Peyer's patch (tissue), 4 donors: ENCODE measurements around the gene DNASE1L2.

Experiments used
- POLR2A ChIP-seq, 2 donors: fragments of 450-650 bp; IDR thresholded peaks; one replicate each; pipeline ENCODE4 v1.5.1; 2017; ENCODE audit warnings: antibody characterized with exemption in 2 of 2, mild to moderate bottlenecking in 2 of 2, moderate library complexity in 2 of 2
- TF ChIP-seq, protein P1 (sequence below), 6 experiments: fragments of 450-650 bp in 4 of 6; fragments of 200-600 bp in 2 of 6; sonication (generic) in 1 of 6; IDR thresholded peaks; one replicate each; pipeline ENCODE4 v1.5.1; 2017 to 2019; ENCODE audit warnings: antibody characterized with exemption in 6 of 6, mild to moderate bottlenecking in 3 of 6, moderate library complexity in 1 of 6

DNA sequence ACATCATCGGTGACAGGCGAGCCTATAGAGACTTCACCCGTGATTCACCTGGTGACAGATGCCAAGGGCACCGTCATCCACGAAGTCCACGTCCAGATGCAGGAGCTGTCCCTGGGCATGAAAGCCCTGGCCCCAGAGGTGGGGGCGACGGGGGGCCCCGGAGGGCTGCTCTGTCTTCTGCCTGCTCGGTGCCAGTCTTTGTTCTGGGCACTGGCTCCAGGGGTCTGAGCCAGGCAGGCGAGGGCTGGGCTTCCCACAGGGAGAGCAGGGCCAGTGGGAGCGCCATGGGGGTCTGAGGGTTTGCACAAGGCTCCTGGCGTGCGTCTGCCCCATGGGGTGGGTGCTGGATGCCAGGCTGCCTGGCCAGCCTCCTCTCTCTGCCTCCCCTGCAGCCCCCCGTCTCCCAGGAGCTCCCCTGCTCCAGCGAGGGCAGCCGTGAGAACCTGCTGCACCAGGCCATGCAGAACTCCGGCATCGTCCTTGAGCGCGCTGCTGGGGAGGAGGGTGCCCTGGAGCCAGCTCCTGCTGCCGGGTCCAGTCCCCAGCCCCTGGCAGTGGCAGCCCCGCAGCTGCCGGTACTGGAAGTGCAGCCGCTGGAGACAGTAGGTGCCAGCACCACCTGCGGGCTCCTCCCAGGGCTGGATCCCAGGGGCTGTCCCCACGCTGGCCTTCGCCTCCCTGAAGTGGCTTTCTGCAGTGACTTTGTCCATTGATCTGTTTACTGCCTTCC is 3.0 kb upstream of the DNASE1L2 start:
- TF ChIP-seq, protein P1, sequence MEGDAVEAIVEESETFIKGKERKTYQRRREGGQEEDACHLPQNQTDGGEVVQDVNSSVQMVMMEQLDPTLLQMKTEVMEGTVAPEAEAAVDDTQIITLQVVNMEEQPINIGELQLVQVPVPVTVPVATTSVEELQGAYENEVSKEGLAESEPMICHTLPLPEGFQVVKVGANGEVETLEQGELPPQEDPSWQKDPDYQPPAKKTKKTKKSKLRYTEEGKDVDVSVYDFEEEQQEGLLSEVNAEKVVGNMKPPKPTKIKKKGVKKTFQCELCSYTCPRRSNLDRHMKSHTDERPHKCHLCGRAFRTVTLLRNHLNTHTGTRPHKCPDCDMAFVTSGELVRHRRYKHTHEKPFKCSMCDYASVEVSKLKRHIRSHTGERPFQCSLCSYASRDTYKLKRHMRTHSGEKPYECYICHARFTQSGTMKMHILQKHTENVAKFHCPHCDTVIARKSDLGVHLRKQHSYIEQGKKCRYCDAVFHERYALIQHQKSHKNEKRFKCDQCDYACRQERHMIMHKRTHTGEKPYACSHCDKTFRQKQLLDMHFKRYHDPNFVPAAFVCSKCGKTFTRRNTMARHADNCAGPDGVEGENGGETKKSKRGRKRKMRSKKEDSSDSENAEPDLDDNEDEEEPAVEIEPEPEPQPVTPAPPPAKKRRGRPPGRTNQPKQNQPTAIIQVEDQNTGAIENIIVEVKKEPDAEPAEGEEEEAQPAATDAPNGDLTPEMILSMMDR (IDR thresholded peaks at IDR 0.05) = no peak
- TF ChIP-seq POLR2A (IDR thresholded peaks at IDR 0.05) = no peak
